Activated CD4-positive, alpha-beta T cell treated with anti-CD3 and anti-CD28 coated beads for 4 hours (primary cell): Measurements from ENCODE around the gene CIB2.

Experiments used
- DNase-seq, 2 donors: peaks; one replicate each; pipeline ENCODE4 v3.0.0-alpha.2; 2020

The CIB2 gene

GRCh38 chr15:78064544-78064943 is 66.7 kb downstream of the CIB2 start:
- DNase-seq = no peak

- no peak for DNase-seq
Observed at GRCh38 chr15:78063970-78064385, 67.3 kb downstream of the CIB2 start.

- no peak for DNase-seq
Observed at GRCh38 chr15:78063217-78063616, 68.0 kb downstream of the CIB2 start.

- peak; percentile 43 to 52 for DNase-seq
Observed at GRCh38 chr15:78061963-78062427, 69.2 kb downstream of the CIB2 start.

- no peak for DNase-seq
Observed at GRCh38 chr15:78060232-78060631, 71.0 kb downstream of the CIB2 start.

GRCh38 chr15:78059110-78059839 is 72.0 kb downstream of the CIB2 start:
- DNase-seq = no peak

GRCh38 chr15:78058401-78058935 is 72.8 kb downstream of the CIB2 start:
- DNase-seq = no peak

GRCh38 chr15:78057803-78058202 is 73.4 kb downstream of the CIB2 start:
- no peak for DNase-seq

GRCh38 chr15:78056714-78057269 is 74.5 kb downstream of the CIB2 start:
- peak in 1 of 2 donors; percentile 36 for DNase-seq

GRCh38 chr15:78055919-78056713 is 75.1 kb downstream of the CIB2 start:
- DNase-seq = no peak

GRCh38 chr15:78054966-78055365 is 76.3 kb downstream of the CIB2 start:
- no peak for DNase-seq
